Esophagus muscularis mucosa (tissue), 4 donors: ENCODE data around the gene MGLL. TPM values are rescaled to one million over a fixed set of nuclear protein-coding genes. Genes with fewer than 3 reads are reported as not detected.

Experiments used
- DNase-seq: peaks from one replicate; pipeline ENCODE4 v3.0.0-alpha.2; 2017; ENCODE audit errors: extremely low spot score
- H3K27ac ChIP-seq, 4 donors: fragments of 200-600 bp; sonication (generic); replicated peaks in 1 of 4; 1 replicate in 3 of 4; 2 replicates in 1 of 4; pipeline ENCODE4 v1.5.1; 2016 to 2019; ENCODE audit warnings: mild to moderate bottlenecking in 1 of 4
- H3K27me3 ChIP-seq, 4 donors: fragments of 200-600 bp; sonication (generic); one replicate each; pipeline versions ENCODE4 v1.5.1 to v1.6.0; 2016 to 2019
- H3K36me3 ChIP-seq, 4 donors: fragments of 200-600 bp; sonication (generic); one replicate each; pipeline ENCODE4 v1.5.1; 2016 to 2019
- H3K4me1 ChIP-seq, 4 donors: fragments of 200-600 bp; sonication (generic); one replicate each; pipeline ENCODE4 v1.5.1; 2016 to 2019
- H3K4me3 ChIP-seq, 4 donors: fragments of 200-600 bp; sonication (generic); 1 replicate in 2 of 4; 2 replicates in 2 of 4; pipeline ENCODE4 v1.5.1; 2016 to 2019; ENCODE audit warnings: mild to moderate bottlenecking in 4 of 4, moderate library complexity in 1 of 4
- H3K9me3 ChIP-seq, 4 donors: fragments of 200-600 bp; sonication (generic); 1 replicate in 3 of 4; 2 replicates in 1 of 4; pipeline ENCODE4 v1.5.1; 2016 to 2019
- CTCF ChIP-seq, 3 experiments: fragments of 200-600 bp in 2 of 3; fragments of 450-650 bp in 1 of 3; sonication (generic) in 2 of 3; IDR thresholded peaks; one replicate each; pipeline ENCODE4 v1.5.1; 2017 to 2019; ENCODE audit warnings: antibody characterized with exemption in 3 of 3, mild to moderate bottlenecking in 2 of 3, moderate library complexity in 1 of 3
- EP300 ChIP-seq: sonication (generic); formaldehyde crosslinking; IDR thresholded peaks from one replicate; pipeline ENCODE4 v1.6.1; 2017; ENCODE audit warnings: antibody characterized with exemption
- POLR2A ChIP-seq: fragments of 450-650 bp; IDR thresholded peaks from one replicate; pipeline ENCODE4 v1.6.1; 2017; ENCODE audit warnings: antibody characterized with exemption, moderate library complexity, mild to moderate bottlenecking, low read depth
- POLR2AphosphoS5 ChIP-seq, 2 donors: sonication (generic); formaldehyde crosslinking; IDR thresholded peaks; one replicate each; pipeline ENCODE4 v1.6.1; 2017; ENCODE audit warnings: antibody characterized with exemption in 2 of 2
- WGBS: methylation state at CpG from one replicate; pipeline ENCODE4 v1.1.5; 2018; 5-methylcytosine and 5-hydroxymethylcytosine counted together
- intact Hi-C: fragments of 100-400 bp; cut with DNase I; formaldehyde crosslinking; loops from one replicate; pipeline ENCODE4 v1.15.1; 2023
- total RNA-seq, 4 donors: library from RNA; depleted of rRNA; stranded (reverse); fragments of >200 nt; gene quantifications; one replicate each; pipeline versions ENCODE4 v1.1.0 to v1.2.1, GENCODE V29; 2016

The MGLL gene
- total RNA-seq, 4 donors from 2014 or later: 56.5 to 155 (median 80.7) TPM

DNA sequence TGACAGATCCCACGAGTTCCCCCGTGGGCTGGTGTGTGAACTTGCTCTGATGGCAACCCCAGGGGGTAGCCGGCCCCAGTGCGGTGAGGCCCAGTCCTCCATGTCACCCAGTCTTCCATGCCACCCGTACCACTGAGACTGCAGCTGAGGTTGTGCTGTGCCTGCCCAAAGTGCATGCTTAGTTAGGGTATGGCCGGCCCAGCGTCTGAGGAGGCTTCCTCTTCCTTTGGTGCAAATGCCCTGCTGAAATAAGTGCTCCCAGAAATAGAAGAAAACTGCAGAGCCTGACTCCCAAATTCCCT is 31.5 kb downstream of the MGLL start:
- TF ChIP-seq POLR2AphosphoS5 (IDR thresholded peaks at IDR 0.05): no peak
- no peak for TF ChIP-seq CTCF (IDR thresholded peaks at IDR 0.05)
- no peak for DNase-seq
- Histone ChIP-seq H3K4me1 (peaks cover 82 to 83% (median 82%) of the 10 kb centered on the region in 4 donors), H3K4me3 (no peak overlapping the region), H3K27ac (peak overlapping the region; percentile 77 to 91 (median 89)), H3K9me3 (no peaks in the 10 kb centered on the region), H3K27me3 (no peaks in the 10 kb centered on the region), H3K36me3 (peaks cover 0 to 14% (median 0%) of the 10 kb centered on the region in 4 donors)
- intact Hi-C loops: no loop called here
- 59% methylated on average over 6 of the region's 7 CpGs for WGBS

- intact Hi-C loops: no loop called here
- no peaks in the 10 kb centered on the region for H3K27me3 ChIP-seq
- H3K36me3 ChIP-seq: peaks cover 0 to 13% (median 0%) of the 10 kb centered on the region in 4 donors
- peak overlapping the region; percentile 77 to 91 (median 89) for H3K27ac ChIP-seq
- TF ChIP-seq POLR2AphosphoS5 (IDR thresholded peaks at IDR 0.05) (no peak), POLR2A (no peak)
- H3K4me3 ChIP-seq: no peak overlapping the region
- H3K9me3 ChIP-seq: no peaks in the 10 kb centered on the region
- 87% methylated on average over 19 of the region's 19 CpGs for WGBS
- H3K4me1 ChIP-seq: peaks cover 87 to 89% (median 87%) of the 10 kb centered on the region in 4 donors
- no peak for DNase-seq
Observed at GRCh38 chr3:127789990-127790881, 32.1 kb downstream of the MGLL start.

DNA sequence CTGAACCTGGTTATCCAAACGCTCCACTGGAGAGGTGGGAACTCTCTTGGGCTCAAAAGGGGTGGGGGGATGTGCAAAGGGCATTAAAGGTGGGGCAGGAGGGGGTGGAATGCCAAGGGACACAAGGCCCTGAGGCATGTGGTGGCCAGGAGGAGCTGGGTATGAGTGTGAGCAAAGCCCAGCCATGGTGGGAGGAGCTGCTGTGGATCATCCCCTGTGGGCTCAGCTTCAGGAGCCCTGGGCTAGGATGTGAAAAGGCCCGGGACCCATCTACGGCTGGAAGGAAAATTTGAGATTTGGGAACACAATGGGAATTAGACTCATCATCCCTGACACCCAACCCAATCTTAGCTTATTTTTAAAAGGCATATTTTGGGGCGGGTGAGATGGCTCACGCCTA is 33.3 kb downstream of the MGLL start:
- Histone ChIP-seq H3K9me3 (no peaks in the 10 kb centered on the region), H3K4me3 (no peak overlapping the region), H3K36me3 (peaks cover 0 to under 1% (median 0%) of the 10 kb centered on the region in 4 donors), H3K27me3 (no peaks in the 10 kb centered on the region), H3K27ac (peak overlapping the region; percentile 87 to 91 (median 89)), H3K4me1 (peaks cover 97 to 99% (median 99%) of the 10 kb centered on the region in 4 donors)
- intact Hi-C loops: no loop called here
- WGBS: 91% methylated on average over 5 of the region's 5 CpGs
- TF ChIP-seq EP300: no peak
- TF ChIP-seq CTCF (IDR thresholded peaks at IDR 0.05): no peak
- no peak for TF ChIP-seq POLR2AphosphoS5 (IDR thresholded peaks at IDR 0.05)
- TF ChIP-seq POLR2A: no peak
- no peak for DNase-seq

DNA sequence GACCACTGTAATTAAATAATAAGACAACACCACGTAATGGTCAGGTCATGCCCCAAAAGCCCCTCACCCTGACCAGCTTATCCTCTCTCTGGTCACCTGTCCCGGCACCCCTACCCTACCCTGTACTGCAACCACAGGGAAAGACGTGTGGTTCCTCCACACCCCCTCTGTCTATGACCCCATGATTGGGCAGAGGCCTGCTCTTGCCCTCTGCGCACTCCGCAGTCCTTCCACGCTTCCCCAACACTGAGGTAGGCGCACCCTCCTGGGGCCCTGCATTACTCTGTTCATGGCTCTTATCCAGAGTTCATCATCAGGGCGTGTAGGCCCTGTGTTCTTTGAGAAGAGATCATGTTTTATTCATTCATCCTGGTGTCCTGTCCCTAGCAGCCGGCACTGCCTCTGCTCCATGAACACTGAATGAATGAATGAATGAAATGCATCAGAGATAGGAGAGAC is 33.8 kb downstream of the MGLL start:
- WGBS: 64% methylated on average over 9 of the region's 9 CpGs
- no peaks in the 10 kb centered on the region for H3K9me3 ChIP-seq
- peaks cover 97 to 100% (median 99%) of the 10 kb centered on the region in 4 donors for H3K4me1 ChIP-seq
- TF ChIP-seq POLR2AphosphoS5 (IDR thresholded peaks at IDR 0.05): peak in 1 of 2 donors; percentile 12
- no peak for TF ChIP-seq EP300
- TF ChIP-seq POLR2A: no peak
- no peak for DNase-seq
- intact Hi-C loops: no loop called here
- H3K4me3 ChIP-seq: no peak overlapping the region
- H3K27ac ChIP-seq: peak overlapping the region; percentile 87 to 91 (median 89)
- no peaks in the 10 kb centered on the region for H3K36me3 ChIP-seq
- H3K27me3 ChIP-seq: no peaks in the 10 kb centered on the region

DNA sequence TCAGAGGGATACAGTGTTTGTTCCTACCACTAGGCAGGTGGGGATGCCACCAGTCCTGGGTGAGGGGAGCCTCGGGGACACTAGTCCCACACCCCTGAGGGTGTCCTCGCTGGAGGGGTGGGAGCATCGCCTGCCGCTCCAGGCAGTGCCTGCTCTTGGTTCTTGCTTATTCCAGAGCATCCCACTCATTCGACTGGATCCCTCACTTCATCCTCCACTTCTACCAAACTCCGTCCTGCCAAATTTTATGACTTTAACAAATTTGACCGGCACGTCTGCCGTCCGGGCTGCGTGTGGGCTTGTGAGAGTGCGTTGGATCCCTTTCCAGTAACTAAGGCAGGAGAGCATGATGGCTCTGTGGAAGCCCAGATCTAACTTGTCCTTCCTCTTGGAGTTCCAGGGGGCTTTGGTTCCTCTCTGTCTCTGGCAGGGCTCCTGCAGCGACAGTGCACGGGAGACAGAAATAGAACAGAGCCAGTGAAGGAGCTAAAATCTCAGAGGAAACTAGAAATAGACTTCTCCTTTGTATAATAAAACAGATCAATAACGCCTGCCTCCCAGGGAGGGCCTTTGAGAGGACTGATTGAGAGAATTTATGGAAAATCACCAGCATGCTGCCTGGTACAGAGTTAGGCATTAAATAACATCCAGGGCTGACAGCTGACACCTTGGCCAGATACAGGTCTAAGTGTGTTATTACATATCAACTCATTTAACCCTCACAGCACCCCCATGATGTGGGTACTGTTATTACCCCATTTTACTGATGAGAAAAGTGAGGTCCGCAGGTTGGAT is 34.5 kb downstream of the MGLL start:
- intact Hi-C loops: no loop called here
- no peak for TF ChIP-seq POLR2AphosphoS5 (IDR thresholded peaks at IDR 0.05)
- TF ChIP-seq CTCF (IDR thresholded peaks at IDR 0.05): no peak
- TF ChIP-seq EP300: no peak
- TF ChIP-seq POLR2A: no peak
- peaks cover 92 to 100% (median 96%) of the 10 kb centered on the region in 4 donors for H3K4me1 ChIP-seq
- peak overlapping the region; percentile 8 to 35 (median 20) for H3K4me3 ChIP-seq
- peak overlapping the region; percentile 87 to 91 (median 89) for H3K27ac ChIP-seq
- WGBS: 39% methylated on average over 16 of the region's 16 CpGs
- no peaks in the 10 kb centered on the region for H3K27me3 ChIP-seq
- no peaks in the 10 kb centered on the region for H3K36me3 ChIP-seq
- DNase-seq: no peak
- no peaks in the 10 kb centered on the region for H3K9me3 ChIP-seq
